Activated CD8-positive, alpha-beta memory T cell treated with anti-CD3 and anti-CD28 coated beads, Interleukin-2, amount 50 U/mL, for 24 hours (primary cell): Measurements from ENCODE around the gene HIPK2.
A peak's percentile ranks its signal among the peaks of the same experiment; 100 is the strongest.

Experiments
- DNase-seq: peaks from one replicate; pipeline ENCODE4 v3.0.0-alpha.2; 2020; ENCODE audit errors: extremely low read depth

Gene HIPK2

GRCh38 chr7:139650429-139651100 is 127.2 kb downstream of the HIPK2 start:
- DNase-seq = no peak

- DNase-seq = no peak
These were observed 128.8 kb downstream of the HIPK2 start for GRCh38 chr7:139648941-139649425.

GRCh38 chr7:139648391-139648861 is 129.4 kb downstream of the HIPK2 start:
- DNase-seq = no peak

GRCh38 chr7:139647814-139648390 is 129.9 kb downstream of the HIPK2 start:
- DNase-seq = no peak

- no peak for DNase-seq
These were observed 130.7 kb downstream of the HIPK2 start for GRCh38 chr7:139647085-139647484.

GRCh38 chr7:139646566-139646965 is 131.2 kb downstream of the HIPK2 start:
- no peak for DNase-seq

- peak; percentile 61 for DNase-seq
These were observed 131.9 kb downstream of the HIPK2 start for GRCh38 chr7:139645572-139646523.

- no peak for DNase-seq
These were observed 133.7 kb downstream of the HIPK2 start for GRCh38 chr7:139643951-139644585.

- DNase-seq = no peak
These were observed 135.5 kb downstream of the HIPK2 start for GRCh38 chr7:139642283-139642682.

- no peak for DNase-seq
These were observed 136.3 kb downstream of the HIPK2 start for GRCh38 chr7:139641337-139641992.

- no peak for DNase-seq
These were observed 137.1 kb downstream of the HIPK2 start for GRCh38 chr7:139640681-139641080.

- DNase-seq = no peak
These were observed 138.2 kb downstream of the HIPK2 start for GRCh38 chr7:139639563-139639962.

- DNase-seq = peak; percentile 42
These were observed 142.1 kb downstream of the HIPK2 start for GRCh38 chr7:139635526-139636302.

GRCh38 chr7:139634087-139634486 is 143.7 kb downstream of the HIPK2 start:
- DNase-seq = no peak

- DNase-seq = no peak
These were observed 146.2 kb downstream of the HIPK2 start for GRCh38 chr7:139631520-139632031.

GRCh38 chr7:139630643-139631519 is 146.9 kb downstream of the HIPK2 start:
- DNase-seq = no peak

- no peak for DNase-seq
These were observed 148.3 kb downstream of the HIPK2 start for GRCh38 chr7:139629392-139630082.

- DNase-seq = no peak
These were observed 150.0 kb downstream of the HIPK2 start for GRCh38 chr7:139627831-139628230.

- DNase-seq = no peak
These were observed 151.0 kb downstream of the HIPK2 start for GRCh38 chr7:139626817-139627216.
